Epithelial cell of umbilical artery (primary cell): ENCODE data around the gene PTPN14. TPM values are rescaled to one million over a fixed set of nuclear protein-coding genes. Genes with fewer than 3 reads are reported as not detected.

Experiments
- total RNA-seq: library from RNA; depleted of rRNA; stranded (reverse); fragments of >200 nt; gene quantifications from 2 replicates; pipeline ENCODE4 v1.2.3, GENCODE V29; 2014

The PTPN14 gene
- 37.7 and 45.3 TPM in 2 replicates for total RNA-seq

GRCh38 chr1:214551436-214552173 lies at the start of gene PTPN14:
PTPN14 (minus strand) TSS chr1:214551602; CDS start chr1:214464803, 86,799 bp downstream.

Other genes with a start within 250 kb of the PTPN14 start
- gene CENPF, start 51.6 kb upstream of the PTPN14 start, total RNA-seq, result 44.5 and 52.4 TPM in 2 replicates